HG03159 (cell line): ENCODE data around the gene RAPSN.

ENCODE experiments used
- ATAC-seq: cut with Tn5 transposase; IDR thresholded peaks from one replicate; pipeline ENCODE4 v1.9.1; 2021; ENCODE audit warnings: mild to moderate bottlenecking, moderate library complexity; ENCODE audit not compliant: unreplicated experiment

The RAPSN gene

GRCh38 chr11:47448566-47449427 lies at the start of gene RAPSN:
Gene RAPSN (minus strand): TSS chr11:47449136. CDS start chr11:47448964, 172 bp downstream.
- no peak for ATAC-seq

GRCh38 chr11:47498149-47498548 lies 49.2 kb upstream of the RAPSN start:
- no peak for ATAC-seq

DNA sequence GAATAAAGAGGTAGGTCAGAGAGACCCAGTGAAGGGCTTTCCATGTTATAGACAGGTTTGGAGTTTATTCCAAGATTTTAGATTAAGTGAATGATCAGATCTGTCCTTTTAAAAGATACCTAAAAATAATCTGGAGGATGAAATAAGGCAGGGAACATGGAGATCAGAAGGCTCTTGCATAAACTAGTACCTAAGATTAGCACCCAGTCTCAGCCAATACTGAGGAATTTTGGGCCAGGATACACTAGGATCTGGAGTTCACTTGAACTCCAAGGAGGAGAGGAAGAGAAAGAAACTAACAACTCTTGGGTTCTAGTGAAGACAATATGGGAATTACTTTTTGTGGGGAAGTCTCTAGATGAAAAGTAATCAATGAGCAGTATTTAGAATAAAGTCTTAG lies 47.9 kb upstream of the RAPSN start:
- ATAC-seq: no peak

DNA sequence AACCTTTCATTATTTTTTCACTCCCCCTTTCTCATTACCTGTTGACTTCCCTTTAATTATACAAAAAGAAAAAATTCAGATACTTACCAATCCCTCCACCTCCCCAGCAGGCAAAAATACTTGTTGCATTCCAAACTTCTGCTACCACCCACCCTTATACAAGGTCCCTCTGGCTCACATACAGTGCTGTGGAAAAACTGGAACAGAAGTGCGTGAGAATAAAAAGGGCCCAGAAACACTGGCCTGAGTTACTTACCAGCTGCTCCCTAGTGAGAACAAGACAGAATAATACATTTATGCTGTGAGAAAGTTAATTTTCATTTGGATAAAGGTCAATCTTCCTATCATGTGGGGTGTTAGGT lies 46.9 kb upstream of the RAPSN start:
- ATAC-seq: no peak

GRCh38 chr11:47495011-47495855 lies 46.3 kb upstream of the RAPSN start:
- ATAC-seq: no peak

GRCh38 chr11:47489395-47489755 lies 40.4 kb upstream of the RAPSN start:
- no peak for ATAC-seq

GRCh38 chr11:47488674-47489394 lies 39.9 kb upstream of the RAPSN start:
- no peak for ATAC-seq

DNA sequence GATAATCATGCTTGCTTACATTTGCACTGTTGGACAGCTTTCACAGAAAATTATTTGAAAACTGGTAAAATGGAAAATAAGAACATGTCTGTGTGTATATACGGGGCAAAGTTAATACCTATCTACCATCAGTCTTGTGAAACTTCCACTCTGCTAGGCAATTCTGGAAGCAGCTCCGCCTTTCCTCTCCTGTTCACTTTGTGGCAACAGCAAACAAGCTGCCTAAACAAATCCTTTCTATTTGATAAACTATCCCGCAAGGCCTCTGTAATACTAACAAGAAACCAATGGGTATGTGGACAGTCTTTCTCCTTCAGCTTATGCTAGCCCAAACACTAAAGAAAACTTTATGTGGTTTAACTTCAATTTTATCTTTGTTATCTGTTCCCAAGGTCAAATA lies 39.2 kb upstream of the RAPSN start:
- ATAC-seq: no peak

DNA sequence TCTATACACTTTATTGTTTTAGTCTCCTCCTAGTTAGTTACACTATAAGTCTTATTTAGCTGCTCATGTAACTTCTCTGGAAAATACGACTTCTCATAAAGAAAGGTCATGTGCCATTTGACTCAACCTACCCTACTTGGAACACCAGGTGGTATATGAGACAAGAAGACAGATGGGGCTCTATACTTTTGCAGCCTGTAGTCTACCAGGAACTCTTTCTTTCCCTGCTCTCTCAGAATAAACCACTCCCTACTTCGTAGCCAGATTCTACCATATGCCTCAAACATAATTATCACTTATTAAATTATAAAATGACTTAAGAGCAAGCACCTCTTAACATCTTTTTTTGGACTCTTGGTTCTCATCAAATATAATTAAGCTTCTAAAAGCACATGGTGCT lies 38.5 kb upstream of the RAPSN start:
- no peak for ATAC-seq

DNA sequence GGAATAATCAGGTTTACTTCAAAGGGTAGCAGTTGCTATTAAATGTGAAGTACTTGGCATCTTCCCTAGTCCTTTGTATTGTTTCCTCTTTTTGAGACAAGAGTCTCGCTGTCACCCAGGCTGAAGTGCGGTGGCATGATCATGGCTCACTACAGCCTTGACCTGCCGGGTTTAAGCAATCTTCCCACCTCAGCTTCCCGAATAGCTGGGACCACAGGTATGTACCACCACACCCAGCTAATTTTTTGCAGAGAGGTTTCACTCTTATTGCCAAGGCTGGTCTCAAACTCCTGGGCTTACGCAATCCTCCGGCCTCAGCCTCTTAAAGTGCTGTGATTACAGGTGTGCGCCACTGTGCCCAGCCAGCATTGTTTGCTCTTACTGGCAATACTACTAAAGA lies 36.2 kb upstream of the RAPSN start:
- no peak for ATAC-seq

DNA sequence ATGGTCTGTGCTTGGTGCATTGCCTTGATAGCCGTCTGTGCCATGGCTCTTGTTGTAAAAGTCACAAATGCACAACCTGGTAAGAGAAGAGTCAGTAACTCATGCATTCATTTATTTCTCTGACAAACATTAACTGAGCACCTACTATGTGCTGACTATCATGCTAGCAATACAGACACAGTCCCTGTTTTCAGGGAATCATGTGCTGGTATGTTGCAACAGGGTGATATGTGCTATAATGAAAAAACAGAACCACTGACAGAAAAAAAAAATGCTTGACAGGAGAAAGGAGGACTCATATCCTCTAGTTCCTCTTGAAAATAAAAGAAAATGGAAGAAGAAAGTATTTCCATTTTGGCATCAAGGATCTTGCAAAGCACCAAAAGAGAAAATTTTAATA lies 34.5 kb upstream of the RAPSN start:
- ATAC-seq: no peak

DNA sequence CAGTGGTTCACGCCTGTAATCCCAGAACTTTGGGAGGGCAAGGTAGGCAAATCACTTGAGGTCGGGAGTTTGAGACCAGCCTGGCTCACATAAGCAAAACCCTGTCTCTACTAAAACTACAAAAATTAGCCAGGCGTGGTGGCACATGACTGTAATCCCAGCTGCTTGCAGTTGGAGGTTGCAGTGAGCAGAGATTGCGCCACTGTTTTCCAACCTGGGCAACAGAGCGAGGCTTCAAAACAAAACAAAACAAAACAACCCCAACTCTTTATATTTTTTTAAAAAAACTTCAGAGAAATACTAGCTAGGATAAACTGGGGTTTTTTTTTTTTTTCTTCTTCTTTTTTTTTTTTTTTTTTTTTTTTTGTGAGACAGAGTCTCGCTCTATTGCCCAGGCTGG lies 31.8 kb upstream of the RAPSN start:
- no peak for ATAC-seq

DNA sequence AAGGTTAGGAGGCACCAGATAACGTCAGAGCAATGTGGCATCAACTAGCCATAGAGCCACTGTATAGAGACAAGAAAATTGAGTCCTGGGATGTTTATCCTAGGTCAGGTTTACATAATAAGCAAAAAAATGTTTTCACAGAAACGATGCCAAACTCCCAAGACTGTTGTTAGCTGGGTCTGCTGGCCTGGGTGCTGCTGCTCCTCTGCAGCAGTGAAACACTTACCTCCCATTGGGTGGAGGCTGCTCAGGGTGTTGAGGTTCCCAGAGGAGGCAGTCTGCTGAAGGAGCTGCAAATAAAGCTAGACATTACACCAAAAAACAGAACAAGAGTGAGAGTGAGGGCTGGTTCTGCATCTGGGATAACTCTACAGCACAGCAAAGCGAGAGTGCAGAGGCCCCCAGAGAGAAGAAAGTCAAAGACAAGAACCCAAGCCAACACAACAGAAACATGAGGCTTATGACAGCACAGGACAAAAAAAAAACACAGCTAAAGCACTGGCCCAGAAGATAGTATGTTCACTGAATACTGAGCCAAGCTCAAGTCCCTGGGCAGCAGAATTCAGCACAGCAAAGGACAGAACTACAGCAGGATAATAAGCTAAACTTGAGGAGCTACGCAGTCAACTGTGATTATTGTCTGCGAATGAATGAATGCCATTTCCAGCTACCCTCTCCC lies 29.9 kb upstream of the RAPSN start:
- ATAC-seq: no peak

DNA sequence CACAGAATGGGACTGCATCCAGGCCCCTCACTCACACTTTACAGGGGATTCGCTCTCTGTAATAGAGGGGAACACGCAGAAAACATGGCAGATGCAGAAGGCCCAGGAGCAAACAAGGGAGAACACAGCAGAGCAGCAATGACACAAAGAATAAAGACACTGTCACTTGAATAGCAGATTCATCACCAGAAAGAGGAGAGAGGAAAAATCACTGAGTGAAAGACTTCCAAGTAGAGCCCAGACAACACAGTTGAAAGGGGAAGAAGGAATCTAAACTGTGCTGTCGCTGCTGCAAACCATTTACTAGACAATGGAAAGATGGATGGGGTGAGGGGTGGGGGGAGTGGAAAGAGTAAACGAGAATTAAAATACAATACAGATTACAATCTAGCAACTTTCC lies 28.8 kb upstream of the RAPSN start:
- no peak for ATAC-seq

DNA sequence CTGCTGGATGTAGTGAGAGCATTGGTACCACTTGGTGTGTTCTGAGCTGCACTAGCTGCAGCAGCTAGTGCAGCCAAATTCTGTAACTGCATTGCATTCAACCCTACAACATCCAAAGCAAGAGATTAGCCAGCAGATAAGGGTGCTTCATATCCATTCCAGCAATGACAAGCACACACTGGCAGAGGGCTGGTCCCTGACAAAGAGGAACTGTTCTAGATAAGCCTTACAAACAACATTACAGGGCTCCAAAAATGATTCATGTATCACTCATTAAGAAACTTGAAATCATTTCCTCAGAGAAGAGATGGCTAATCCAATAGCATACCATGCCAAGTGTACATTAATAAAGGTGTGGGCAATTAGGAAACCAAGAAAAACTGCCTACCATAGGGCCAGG lies 28.4 kb upstream of the RAPSN start:
- no peak for ATAC-seq

DNA sequence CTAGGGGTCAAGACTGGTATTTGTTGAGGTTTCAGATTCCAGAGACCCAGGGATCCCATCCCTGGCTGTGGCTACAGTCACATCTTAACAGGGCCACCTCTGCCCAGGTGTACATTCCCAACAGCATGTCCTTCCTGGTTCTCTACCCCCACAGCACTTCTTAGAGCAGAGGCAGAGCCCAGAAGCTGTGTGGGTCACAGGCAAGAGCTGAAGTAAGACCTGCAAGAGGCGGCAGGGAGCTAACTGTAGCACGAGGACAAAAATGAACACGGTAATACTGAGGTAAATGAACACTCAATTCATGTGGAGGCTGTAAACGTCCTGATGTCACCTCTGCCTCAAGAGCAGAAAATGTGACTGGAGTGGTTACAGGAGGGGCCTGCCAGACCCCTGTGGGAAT lies 21.7 kb upstream of the RAPSN start:
- ATAC-seq: no peak

DNA sequence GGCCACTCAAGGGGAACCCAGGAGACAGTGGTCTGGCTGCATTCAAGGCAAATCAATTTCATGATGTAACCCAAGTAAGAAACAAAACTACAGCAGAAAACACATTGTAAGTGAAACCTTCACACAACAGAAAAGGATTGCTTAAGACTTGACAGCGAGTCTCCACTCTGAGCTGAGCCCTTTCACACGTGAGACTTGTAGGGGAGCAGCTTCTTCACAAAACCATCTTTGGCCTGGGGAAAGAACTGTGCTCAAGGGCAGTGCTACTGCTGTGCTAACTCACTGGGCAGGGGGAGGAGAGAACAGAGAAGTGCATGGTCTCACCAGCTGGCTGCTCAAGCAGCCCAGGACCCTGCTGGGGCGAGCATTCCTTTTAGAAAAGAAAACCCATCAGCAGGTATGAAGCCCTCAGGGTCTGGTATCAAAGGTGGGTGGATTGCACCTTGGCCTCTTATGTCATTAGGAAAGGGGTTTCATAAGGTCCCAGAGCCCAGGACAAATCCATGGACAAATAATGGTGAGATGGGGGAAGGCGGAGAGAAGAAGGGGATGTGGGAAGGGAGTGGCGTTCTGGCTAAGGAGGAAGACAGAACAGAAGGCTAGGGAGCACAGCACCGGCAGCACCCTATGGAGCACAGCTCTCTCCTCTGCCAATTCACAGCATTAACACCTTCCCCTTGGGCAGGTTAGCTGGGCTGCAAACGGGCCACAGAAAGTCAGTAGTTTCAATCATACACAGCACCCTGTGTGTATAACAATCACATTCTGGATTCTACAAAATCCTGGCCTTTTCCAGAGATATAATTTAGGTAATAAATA lies 20.6 kb upstream of the RAPSN start:
- no peak for ATAC-seq

DNA sequence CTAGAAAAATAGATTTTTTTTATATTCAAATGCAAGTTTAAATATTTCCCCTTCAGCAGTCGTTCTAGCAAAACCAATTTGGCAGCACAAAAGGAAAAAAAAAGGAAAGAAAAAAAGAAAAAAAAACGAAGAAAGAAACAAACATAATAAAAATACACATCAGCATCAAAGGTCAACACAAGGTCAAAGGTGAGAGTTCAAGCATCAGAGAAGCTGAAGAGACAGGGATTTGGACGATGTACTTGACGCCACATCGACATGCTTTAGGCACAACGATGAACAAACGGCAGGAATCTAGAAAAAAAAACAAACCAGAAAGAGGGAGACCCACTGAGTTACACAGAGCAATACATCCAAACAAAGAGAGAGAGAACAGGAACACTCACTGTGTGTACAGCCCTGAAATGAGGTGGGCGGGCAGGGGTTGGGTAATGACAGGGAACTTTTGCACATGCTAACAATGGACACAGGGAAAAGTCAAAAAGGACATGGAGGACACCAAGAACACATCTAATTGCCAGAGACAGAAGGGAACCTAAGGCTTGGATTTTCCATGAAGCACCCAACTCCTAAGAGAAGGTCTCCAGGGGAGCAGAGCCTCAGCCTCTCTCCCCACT lies 19.8 kb upstream of the RAPSN start:
- no peak for ATAC-seq

DNA sequence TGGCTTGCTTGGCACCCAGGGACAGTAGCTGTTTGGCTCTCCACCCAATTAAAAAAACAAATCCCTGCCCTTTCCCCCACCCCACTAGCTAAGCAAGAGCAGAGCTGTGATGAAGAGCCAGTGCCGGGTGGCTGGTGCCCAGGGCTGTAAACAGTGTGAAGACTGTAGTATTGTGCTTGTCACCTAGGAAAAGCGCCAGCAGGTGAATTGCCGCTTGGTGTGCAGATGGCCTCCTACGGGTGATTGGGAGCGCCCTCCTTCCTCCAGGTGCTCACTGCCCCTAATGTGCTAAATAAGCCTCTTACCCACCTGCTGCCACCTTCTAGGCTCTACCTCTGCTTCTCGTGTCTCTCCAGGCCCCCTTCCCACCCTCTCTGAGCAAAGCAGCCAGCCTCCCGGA lies 18.4 kb upstream of the RAPSN start:
- ATAC-seq: no peak
